ENCODE results near the gene TREX2.

GRCh38 chrX:153445106-153445855 lies 575 bp downstream of the TREX2 start:
- TF ChIP-seq CTCF (IDR thresholded peaks at IDR 0.05 in 4 of 5, conservative IDR thresholded peaks at IDR 0.05 in 1 of 5) = no peak
- no peak for TF ChIP-seq POLR2A (IDR thresholded peaks at IDR 0.05)
